Measurements from ENCODE around the gene EEF1G. TPM values are rescaled to one million over a fixed set of nuclear protein-coding genes. Genes with fewer than 3 reads are reported as not detected.

Gene EEF1G
- total and polyA plus RNA-seq, 9 of the 15 experiments (the other 6 are each of a cell fraction or from before 2014, with no cell fraction given), result 985 to 2,349 (median 2,035) TPM

DNA sequence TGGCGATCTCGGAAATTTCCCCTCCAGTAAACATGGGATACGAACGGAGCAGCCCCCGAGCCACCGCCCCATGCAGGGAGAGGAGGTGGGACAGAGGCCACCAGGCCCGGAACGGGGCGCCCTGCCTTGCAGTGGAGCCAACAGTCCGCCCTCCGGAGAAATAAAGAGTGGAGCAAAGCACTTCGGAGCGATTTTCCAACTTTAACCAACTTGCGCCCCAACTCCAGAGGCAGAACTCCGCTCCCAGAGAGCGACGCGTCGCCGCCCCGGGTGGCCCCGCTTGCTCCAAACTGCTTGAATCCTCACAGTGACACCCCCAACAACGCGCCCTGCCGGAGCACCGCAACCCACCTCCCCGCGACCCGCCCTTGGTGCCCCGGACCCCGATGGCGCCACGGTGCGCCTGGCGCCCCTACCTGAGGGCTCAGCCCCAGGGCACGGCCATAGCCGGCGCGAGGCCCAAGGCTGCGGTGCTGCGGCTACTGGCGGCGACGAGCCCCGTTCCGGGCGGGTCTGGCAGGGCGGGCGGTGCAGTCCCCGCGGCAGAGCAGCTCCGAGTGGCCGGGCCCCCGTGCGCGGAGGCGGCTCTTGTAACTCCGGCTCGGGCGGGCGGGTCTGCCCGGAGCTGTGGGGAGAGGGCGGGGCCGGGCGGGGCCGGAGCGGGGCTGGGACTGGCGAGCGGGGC, 27.3 kb downstream of the EEF1G start, which contains the start of gene AHNAK (continued):
- TF ChIP-seq PBX2 (CRISPR knock-in tag; IDR thresholded peaks at IDR 0.05; ENCODE audit: low read depth) (no peak), PBX2 (tag; conservative IDR thresholded peaks at IDR 0.05; ENCODE audit: low read depth) (no peak), POU5F1 (IDR thresholded peaks at IDR 0.05; ENCODE audit: borderline replicate concordance, low read depth, low read length, partially characterized antibody) (no peak), NR2C1 (IDR thresholded peaks at IDR 0.05) (no peak), NR2C1 (tag; IDR thresholded peaks at IDR 0.05) (no peak), ZBTB12 (CRISPR knock-in tag; IDR thresholded peaks at IDR 0.05) (no peak), NCOA6 (IDR thresholded peaks at IDR 0.05) (no peak), NFIX (CRISPR knock-in tag; IDR thresholded peaks at IDR 0.05; ENCODE audit: low read depth) (no peak), KDM4B (IDR thresholded peaks at IDR 0.05; ENCODE audit: borderline replicate concordance in 2 of 2, low read depth in 1 of 2) (no peak), SMARCC2 (IDR thresholded peaks at IDR 0.05; ENCODE audit: low read depth) (no peak), HNRNPLL (IDR thresholded peaks at IDR 0.05; ENCODE audit: low read depth, low read length, poor library complexity, severe bottlenecking) (peak; percentile 24), ETS1 (conservative IDR thresholded peaks at IDR 0.05; ENCODE audit: control insufficient read depth, low read depth, low read length) (no peak), POLR2B (IDR thresholded peaks at IDR 0.05; ENCODE audit: low read depth, partially characterized antibody) (no peak), HNRNPL (IDR thresholded peaks at IDR 0.05; ENCODE audit: low read depth, low read length) (no peak), ZNF175 (CRISPR knock-in tag; IDR thresholded peaks at IDR 0.05; ENCODE audit: low read depth) (no peak), MLLT1 (IDR thresholded peaks at IDR 0.05) (no peak; a peak in 1 of 4 replicates)
- TF ChIP-seq, protein P1, sequence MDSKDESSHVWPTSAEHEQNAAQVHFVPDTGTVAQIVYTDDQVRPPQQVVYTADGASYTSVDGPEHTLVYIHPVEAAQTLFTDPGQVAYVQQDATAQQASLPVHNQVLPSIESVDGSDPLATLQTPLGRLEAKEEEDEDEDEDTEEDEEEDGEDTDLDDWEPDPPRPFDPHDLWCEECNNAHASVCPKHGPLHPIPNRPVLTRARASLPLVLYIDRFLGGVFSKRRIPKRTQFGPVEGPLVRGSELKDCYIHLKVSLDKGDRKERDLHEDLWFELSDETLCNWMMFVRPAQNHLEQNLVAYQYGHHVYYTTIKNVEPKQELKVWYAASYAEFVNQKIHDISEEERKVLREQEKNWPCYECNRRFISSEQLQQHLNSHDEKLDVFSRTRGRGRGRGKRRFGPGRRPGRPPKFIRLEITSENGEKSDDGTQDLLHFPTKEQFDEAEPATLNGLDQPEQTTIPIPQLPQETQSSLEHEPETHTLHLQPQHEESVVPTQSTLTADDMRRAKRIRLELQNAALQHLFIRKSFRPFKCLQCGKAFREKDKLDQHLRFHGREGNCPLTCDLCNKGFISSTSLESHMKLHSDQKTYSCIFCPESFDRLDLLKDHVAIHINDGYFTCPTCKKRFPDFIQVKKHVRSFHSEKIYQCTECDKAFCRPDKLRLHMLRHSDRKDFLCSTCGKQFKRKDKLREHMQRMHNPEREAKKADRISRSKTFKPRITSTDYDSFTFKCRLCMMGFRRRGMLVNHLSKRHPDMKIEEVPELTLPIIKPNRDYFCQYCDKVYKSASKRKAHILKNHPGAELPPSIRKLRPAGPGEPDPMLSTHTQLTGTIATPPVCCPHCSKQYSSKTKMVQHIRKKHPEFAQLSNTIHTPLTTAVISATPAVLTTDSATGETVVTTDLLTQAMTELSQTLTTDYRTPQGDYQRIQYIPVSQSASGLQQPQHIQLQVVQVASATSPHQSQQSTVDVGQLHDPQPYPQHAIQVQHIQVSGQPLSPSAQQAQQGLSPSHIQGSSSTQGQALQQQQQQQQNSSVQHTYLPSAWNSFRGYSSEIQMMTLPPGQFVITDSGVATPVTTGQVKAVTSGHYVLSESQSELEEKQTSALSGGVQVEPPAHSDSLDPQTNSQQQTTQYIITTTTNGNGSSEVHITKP (IDR thresholded peaks at IDR 0.05; ENCODE audit: partially characterized antibody), result no peak

Data from K562 (cell line).